Fibroblast of lung (primary cell): ENCODE measurements around the gene FAM181A.

ENCODE experiments used
- EZH2 ChIP-seq: IDR thresholded peaks from 2 replicates; pipeline ENCODE4 v1.5.1; 2012; ENCODE audit warnings: low read length, control low read depth, mild to moderate bottlenecking; ENCODE audit errors: missing control alignments
- TF ChIP-seq, protein P1 (sequence below), 2 donors: IDR thresholded peaks in 1 of 2; conservative IDR thresholded peaks in 1 of 2; 1 replicate in 1 of 2; 2 replicates in 1 of 2; pipeline ENCODE4 v1.5.1; 2011 to 2012; ENCODE audit warnings: low read length in 2 of 2, control low read depth in 1 of 2, inconsistent platforms in 1 of 2, low read depth in 1 of 2, mild to moderate bottlenecking in 1 of 2

DNA sequence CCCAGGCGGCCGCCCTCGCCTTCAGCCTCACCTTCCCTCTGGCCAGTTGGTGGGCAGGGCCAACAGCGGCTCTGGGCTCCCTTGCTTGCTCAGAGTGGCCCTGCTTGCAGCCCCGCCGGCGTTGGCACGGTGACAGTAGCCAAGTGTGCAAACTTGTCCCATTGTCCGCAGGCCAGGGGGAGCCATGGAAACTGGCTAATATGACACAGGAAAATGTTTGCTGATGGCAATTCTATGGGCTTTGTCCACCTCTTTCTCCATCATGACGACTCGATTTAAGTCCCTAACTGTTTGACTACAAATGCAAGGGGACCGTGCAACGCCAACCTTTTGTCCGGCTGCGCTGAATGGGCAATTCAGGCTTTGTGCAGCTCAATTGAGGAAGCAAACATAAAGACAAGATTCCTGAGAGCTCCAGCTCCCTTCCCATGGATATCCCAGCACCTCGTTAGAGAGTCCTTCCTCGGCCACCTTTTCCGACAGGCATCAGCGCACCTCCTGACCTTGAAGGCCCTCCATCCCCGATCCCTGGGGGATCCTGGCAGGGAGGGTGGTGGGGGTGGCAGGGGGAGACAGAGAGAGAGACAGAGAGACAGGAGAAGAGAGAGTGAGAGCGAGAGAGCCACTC, 785 bp upstream of the FAM181A start:
- TF ChIP-seq, protein P1, sequence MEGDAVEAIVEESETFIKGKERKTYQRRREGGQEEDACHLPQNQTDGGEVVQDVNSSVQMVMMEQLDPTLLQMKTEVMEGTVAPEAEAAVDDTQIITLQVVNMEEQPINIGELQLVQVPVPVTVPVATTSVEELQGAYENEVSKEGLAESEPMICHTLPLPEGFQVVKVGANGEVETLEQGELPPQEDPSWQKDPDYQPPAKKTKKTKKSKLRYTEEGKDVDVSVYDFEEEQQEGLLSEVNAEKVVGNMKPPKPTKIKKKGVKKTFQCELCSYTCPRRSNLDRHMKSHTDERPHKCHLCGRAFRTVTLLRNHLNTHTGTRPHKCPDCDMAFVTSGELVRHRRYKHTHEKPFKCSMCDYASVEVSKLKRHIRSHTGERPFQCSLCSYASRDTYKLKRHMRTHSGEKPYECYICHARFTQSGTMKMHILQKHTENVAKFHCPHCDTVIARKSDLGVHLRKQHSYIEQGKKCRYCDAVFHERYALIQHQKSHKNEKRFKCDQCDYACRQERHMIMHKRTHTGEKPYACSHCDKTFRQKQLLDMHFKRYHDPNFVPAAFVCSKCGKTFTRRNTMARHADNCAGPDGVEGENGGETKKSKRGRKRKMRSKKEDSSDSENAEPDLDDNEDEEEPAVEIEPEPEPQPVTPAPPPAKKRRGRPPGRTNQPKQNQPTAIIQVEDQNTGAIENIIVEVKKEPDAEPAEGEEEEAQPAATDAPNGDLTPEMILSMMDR (conservative IDR thresholded peaks at IDR 0.05 in 1 of 2, IDR thresholded peaks at IDR 0.05 in 1 of 2; ENCODE audit: low read depth in 1 of 2, low read length in 2 of 2) = no peak
- no peak for TF ChIP-seq EZH2
